Bronchial epithelial cell (primary cell): ENCODE results near the gene TPP2. TPM values are rescaled to one million over a fixed set of nuclear protein-coding genes. Genes with fewer than 3 reads are reported as not detected.

Experiments used
- DNase-seq: peaks from one replicate; pipeline ENCODE4 v3.0.0-alpha.2; 2010; ENCODE audit warnings: low read depth
- FAIRE-seq: peaks from 2 replicates; lab custom pipeline; 2011; peaks lifted over from hg19 to GRCh38; lab: Jason Lieb, UNC
- H3K27me3 ChIP-seq: 2 replicates; pipeline ENCODE4 v1.5.1; 2011; ENCODE audit warnings: low read length; ENCODE audit not compliant: control insufficient read depth, insufficient read depth
- H3K36me3 ChIP-seq: 2 replicates; pipeline ENCODE4 v1.5.1; 2011; ENCODE audit warnings: low read length; ENCODE audit not compliant: control insufficient read depth, insufficient read depth
- H3K4me3 ChIP-seq: 2 replicates; pipeline ENCODE4 v1.5.1; 2011; ENCODE audit warnings: mild to moderate bottlenecking, low read depth, low read length, control low read depth
- CTCF ChIP-seq: IDR thresholded peaks from 2 replicates; pipeline ENCODE4 v1.5.1; 2011; ENCODE audit warnings: mild to moderate bottlenecking, moderate library complexity, low read length, control low read depth, inconsistent platforms; ENCODE audit not compliant: insufficient read depth, severe bottlenecking
- total RNA-seq: library from RNA; depleted of rRNA; stranded (reverse); fragments of >200 nt; gene quantifications from 2 replicates; pipeline ENCODE4 v1.2.1, GENCODE V29; 2014

Gene TPP2
- total RNA-seq, 1 donor from 2014 or later, result 25.5 TPM

DNA sequence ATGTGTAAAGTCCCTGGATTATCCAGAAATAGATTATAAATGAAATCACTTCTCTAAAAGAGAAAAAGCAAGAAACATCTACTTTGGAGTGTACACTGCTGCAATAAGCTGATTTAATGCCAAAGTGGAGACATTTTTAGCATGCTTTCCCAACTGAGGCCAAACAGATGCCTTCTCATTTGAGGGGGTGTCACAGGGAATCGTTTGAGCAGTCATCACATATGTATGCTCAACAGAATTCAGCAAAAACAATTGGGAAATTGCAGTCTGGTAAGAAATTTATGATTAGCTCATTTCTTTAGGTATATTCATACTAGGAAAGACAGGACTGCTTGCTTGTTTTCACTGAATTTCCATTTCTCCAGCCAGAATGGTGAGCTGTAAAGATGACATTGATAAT lies 27.3 kb upstream of the TPP2 start:
- H3K4me3 ChIP-seq, result no peak overlapping the region
- H3K36me3 ChIP-seq, result no peaks in the 10 kb centered on the region
- DNase-seq (no peak), FAIRE-seq (no peak)
- peaks cover 5% of the 10 kb centered on the region for H3K27me3 ChIP-seq
- no peak for TF ChIP-seq CTCF

- no peak overlapping the region for H3K4me3 ChIP-seq
- TF ChIP-seq CTCF, result no peak
- DNase-seq, result no peak
- no peaks in the 10 kb centered on the region for H3K36me3 ChIP-seq
- H3K27me3 ChIP-seq, result peaks cover 5% of the 10 kb centered on the region
- no peak for FAIRE-seq
Observed at GRCh38 chr13:102571075-102571474, 25.7 kb upstream of the TPP2 start.

GRCh38 chr13:102572323-102572722 lies 24.5 kb upstream of the TPP2 start:
- FAIRE-seq, result no peak
- DNase-seq, result no peak
- no peak for TF ChIP-seq CTCF
- Histone ChIP-seq H3K27me3 (peaks cover 5% of the 10 kb centered on the region), H3K4me3 (no peak overlapping the region), H3K36me3 (no peaks in the 10 kb centered on the region)

GRCh38 chr13:102580552-102581169 lies 16.1 kb upstream of the TPP2 start:
- H3K36me3 ChIP-seq, result no peaks in the 10 kb centered on the region
- TF ChIP-seq CTCF, result peak; percentile 56
- no peaks in the 10 kb centered on the region for H3K27me3 ChIP-seq
- DNase-seq, result peak; percentile 80
- no peak for FAIRE-seq
- no peak overlapping the region for H3K4me3 ChIP-seq

DNA sequence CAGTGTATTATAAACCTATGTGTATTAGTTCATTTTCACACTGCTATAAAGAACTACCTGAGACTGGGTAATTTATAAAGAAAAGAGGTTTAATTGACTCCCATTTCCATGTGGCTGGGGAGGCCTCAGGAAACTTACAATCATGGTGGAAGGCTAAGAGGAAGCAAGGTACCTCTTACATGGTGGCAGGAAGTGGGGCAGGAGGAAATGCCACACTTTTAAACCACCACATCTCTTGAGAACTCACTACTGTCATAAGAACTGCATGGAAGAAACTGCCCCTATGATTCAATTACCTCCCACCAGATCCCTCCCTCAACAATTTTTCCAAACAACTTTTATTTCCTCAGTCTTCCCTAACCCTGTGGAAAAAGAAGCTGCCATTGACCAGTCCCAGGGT lies 14.5 kb upstream of the TPP2 start:
- H3K27me3 ChIP-seq, result no peaks in the 10 kb centered on the region
- H3K36me3 ChIP-seq, result no peaks in the 10 kb centered on the region
- FAIRE-seq, result no peak
- DNase-seq, result no peak
- no peak overlapping the region for H3K4me3 ChIP-seq
- no peak for TF ChIP-seq CTCF

GRCh38 chr13:102584434-102584833 lies 12.4 kb upstream of the TPP2 start:
- Histone ChIP-seq H3K27me3 (no peaks in the 10 kb centered on the region), H3K4me3 (no peak overlapping the region), H3K36me3 (no peaks in the 10 kb centered on the region)
- FAIRE-seq, result peak; percentile 28
- no peak for DNase-seq
- no peak for TF ChIP-seq CTCF
